GM21390 (cell line): ENCODE measurements around the gene MAGEC3.
"Not testable (repeated sequence)": the region's sequence is repeated elsewhere in the genome, so short reads cannot be mapped to it uniquely, and the experiment has no call there.

Experiments used
- ATAC-seq: cut with Tn5 transposase; IDR thresholded peaks from one replicate; pipeline ENCODE4 v1.9.1; 2021; ENCODE audit not compliant: unreplicated experiment

Gene MAGEC3

DNA sequence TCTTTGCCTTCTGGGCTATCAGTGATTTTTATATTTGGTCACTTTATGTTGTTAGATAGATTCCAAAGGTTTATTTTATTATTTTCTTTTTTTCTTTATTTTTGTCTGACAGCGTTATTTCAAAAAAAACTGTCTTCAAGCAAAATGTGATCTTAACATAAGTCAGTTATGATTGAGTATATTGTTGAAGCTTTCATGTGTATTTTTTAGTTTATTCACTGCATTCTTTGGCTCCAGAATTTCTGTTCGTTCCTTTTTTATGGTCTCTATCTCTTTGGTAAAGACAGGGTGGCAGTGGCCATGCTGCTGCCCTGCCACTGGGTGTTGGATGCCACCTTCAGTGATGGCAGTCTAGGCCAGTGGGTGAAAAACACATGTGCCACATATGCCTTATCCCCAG, at the start of gene MAGEC3:
Gene MAGEC3 (plus strand): TSS at position 301 of the 400 bp plus-strand sequence. CDS start 0 bp downstream, at position 301.
- no peak for ATAC-seq

GRCh38 chrX:141791856-141792255, 46.3 kb upstream of the MAGEC3 start:
- no peak for ATAC-seq

- no peak for ATAC-seq
Observed at GRCh38 chrX:141811438-141811837, 26.7 kb upstream of the MAGEC3 start.

DNA sequence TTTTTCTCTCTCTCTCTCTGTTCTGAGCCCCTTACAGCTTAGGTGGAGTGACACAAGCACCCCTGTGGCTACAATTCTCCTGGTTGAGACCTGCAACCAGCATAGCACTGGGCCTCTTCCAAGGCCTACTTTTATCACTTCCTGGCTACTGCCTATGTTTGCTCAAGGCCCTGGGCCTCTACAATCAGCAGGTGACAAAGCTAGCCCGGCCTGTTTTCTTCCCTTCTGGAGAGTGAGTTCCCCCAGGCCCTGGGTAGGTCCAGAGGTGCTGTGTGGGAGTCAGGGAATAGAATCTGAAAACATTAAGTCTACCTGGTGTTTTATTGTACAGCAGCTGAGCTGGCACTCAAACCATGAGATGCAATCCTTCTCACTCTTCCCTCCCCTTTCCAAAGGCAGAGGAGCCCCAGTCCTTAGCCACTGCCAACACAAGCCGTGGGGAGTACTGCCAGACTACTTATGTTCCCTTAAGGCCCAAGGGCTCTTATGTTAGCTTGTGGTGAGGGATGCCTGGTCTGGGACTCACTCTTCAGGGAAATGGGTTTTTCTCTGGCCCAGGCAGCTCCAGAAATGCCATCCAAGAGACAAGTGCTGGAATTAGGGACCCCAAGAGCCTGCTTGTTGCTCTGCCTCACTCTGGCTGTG, 23.8 kb upstream of the MAGEC3 start:
- no peak for ATAC-seq

DNA sequence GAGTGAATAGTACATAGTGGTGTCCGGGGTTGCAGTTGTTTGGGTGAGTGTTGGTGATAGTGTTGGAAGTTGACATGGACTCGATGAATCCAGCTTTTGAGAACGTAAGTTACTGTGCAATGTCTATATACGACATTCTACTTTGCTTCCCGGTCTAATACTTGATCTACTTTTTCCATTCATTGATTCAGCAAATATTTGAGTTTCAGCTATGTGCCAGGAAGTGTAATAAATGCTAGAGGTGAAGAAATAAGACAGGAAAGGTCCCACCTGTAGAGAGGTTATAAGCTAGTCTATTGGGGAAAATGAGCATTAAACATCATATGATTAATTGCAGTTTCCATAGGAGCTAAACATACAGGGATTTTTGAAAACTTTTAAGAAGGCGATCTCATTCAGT, 22.2 kb upstream of the MAGEC3 start:
- ATAC-seq: no peak

DNA sequence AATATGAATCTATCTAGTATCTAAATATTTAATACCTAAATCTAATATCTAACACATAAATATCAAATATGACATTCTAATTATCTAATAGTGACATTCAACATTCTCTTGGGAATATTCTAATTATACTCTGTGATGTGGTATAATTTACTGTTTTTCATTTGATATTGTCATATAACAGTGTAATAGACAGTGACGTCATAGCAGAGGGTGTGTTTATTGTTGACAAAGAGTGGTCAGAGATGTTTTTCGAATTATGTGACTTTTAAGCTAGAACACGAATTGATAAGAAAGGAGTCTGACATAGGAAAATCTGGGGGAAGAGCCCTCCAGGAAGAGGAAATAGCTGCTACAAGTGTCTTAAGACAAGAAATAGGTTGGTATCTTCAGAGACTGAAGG, 5.9 kb upstream of the MAGEC3 start:
- no peak for ATAC-seq

DNA sequence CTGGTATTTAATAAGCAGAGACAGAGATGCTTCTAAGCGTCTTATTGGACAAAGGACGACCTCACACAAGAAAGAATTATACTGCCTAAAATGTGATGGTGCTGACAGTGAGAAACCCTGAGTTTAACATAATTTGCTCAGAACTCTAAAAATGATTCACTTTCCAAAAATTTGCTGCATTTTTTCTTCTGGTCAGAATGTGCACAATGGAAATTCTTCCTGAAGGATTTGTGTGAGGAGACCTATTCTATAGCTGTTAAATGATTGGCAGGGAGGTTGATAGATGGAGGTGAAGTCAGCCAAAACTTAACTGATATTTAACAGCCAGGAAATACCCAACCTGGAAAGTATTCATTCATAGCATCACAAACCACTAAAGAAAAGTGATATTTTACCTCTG, 1.7 kb downstream of the MAGEC3 start:
- no peak for ATAC-seq

DNA sequence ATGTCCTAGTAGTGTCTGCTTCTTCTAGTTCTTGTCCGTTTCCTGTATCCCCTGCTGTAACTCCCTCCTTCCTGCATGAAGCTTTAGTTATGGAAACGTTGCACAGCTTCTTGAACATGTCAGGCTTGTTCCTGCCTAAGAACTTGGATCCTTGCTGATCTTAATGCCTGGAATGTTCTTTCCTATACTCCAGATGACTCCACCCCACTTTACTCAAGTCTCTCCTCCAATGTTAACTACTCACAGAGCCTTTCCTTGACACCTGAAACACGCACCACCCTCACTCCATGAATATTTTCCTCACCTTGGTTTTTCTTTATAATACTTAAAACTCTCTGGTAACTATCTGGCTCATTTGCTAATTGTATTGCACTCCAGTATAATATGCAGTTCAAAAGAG, 19.4 kb downstream of the MAGEC3 start:
- no peak for ATAC-seq

DNA sequence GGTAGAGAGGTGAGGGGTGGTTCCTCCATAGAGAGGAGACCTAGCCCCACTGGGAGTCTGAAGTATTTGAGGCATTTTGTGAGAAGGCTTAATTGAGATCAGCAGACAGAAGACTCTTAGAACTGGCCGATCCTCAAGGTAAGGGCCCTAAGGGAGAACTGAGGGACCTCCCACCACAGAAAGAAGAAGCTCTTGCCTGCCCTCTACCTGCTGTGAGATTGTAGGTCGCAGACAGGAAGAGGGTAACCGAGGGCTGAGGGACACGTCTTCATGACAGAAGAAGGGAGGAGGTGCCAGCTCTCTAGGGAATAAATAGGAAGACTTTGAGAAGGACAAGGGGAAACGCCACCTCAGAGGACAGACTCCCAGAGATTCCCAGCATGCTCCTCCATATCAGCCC, 41.5 kb downstream of the MAGEC3 start:
- no peak for ATAC-seq

GRCh38 chrX:141888811-141889210, 50.7 kb downstream of the MAGEC3 start:
- ATAC-seq: not testable (repeated sequence)

DNA sequence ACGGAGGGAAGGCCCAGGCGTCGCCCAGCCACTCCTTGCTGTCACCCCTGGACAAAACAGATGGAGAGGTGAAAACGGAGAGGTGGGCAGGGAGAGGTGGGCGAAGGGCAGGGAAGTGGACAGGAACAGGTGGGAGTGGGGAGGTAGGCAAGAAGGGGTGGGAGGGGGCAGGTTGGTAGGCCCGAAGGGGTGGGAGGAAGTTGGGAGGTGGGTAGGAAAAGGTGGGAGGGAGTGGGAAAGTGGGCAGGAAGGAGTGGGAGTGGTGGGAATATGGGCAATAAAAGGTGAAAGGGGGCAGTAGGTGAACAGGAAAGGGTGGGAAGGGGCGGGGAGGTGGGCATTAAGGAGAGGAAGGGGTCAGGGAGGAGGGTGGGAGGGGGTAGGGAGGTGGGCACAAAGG, 56.6 kb downstream of the MAGEC3 start:
- no peak for ATAC-seq

- no peak for ATAC-seq
Observed at GRCh38 chrX:141897690-141898089, 59.6 kb downstream of the MAGEC3 start.

DNA sequence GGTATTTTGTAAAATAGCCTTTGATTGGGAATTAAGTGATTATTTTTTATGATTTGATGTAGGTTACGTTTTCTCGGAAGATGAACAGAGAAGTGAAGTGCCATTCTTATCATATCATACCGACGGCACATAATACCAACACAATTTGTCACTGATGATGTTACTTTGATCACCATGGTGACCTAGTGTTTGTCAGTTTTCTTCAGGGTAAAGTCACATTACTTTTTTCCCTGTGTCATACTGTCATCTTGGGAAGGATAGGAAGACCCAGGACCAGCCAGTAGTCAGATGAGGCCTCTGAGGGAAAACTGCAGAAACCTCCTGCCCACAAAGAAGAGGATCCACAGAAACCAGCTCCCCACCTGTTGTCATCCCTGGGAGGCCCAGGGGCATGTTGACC, 64.2 kb downstream of the MAGEC3 start:
- no peak for ATAC-seq

DNA sequence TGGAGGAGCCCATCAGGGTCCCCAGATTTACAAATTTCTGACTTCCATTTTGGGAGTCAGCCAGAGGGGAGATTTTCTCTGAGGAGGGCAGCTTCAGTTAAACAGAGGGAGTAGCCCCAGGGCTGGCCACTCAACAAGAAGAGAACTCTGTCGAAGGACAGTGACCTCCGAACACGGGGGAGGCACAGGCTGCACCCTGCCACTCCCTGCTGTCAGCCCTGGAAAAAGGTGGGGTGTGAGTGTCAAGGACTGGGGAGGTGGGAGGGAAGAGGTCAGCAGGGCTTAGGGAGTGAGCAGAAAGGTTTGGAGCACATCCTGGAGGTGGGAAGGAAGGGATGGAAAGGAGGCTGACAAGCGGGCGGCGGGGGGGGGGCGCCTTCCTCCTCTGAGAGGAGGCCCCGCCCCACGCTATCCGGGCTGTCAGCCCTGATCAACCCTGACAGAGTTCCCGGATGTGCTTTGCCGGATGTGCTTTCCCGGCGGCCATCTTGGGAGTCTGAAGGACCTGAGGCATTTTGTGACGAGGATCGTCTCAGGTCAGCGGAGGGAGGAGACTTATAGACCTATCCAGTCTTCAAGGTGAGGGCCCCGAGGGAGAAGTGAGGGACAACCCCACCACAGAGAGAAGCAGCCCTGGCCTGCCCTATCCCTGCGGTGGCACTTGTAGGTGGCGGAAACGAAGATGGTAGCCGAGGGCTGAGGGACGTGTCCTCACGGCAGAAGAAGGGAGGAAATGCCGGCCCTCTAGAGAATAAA, 65.5 kb downstream of the MAGEC3 start, which contains the start of gene MAGEC1:
Gene MAGEC1 (plus strand): TSS at position 495 of the 756 bp plus-strand sequence. CDS start 1,179 bp downstream, outside the sequence.
- no peak for ATAC-seq

DNA sequence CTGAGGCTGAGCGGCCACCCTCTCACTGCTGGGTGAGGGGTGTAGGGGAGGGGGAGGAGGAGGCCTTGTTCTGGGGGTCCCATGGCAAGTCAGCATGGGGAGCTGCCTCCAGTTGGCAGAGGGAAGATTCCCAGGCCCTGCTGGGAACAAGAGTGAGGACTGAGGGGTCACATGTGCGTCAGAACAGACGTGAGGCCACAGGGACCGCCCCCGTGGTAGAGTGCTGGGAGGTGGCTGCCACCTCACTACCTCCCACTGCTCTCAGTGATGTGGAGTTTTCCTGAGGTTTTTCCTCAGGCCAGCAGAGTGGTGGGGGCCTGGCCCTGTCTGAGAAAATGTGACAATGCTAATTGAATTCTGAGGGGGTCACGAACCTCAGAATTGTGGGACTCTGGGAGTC, 66.1 kb downstream of the MAGEC3 start:
- ATAC-seq: no peak

- ATAC-seq: no peak
Observed at GRCh38 chrX:141917801-141918200, 79.7 kb downstream of the MAGEC3 start.

DNA sequence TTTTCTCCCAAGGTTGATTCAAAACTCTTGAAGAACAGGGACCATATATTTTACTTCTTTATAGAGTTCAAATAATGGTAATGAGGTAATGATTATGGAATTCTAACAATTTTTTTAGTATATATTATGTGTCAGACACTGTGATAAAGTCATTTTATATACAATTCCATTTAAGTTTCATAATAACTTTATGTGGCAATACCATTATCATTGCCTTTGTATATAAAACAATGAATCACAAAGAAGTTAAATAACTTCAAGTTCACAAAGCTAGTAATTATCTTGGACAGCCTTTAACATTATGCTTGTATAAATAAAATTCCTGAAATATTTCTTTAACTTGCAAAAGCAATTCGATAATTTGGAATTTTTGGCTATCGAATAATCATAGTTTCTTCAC, 86.2 kb downstream of the MAGEC3 start:
- no peak for ATAC-seq

DNA sequence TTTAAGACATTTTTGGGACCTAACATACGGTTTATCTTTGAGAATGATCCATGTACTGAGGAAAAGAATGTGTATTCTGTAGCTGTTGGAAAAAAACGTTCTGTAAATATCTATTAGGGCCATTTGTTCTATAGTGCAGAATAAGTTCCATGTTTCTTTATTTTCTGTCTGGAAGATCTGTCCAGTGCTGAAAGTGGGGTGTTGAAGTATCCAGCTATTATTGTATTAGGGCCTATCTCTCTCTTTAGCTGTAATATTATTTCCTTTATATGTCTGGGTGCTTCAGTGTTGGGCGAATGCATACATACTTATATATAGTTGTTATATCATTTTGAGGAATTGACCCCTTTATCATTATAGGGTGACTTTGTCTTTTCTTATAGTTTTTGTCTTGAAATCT, 90.3 kb downstream of the MAGEC3 start:
- no peak for ATAC-seq

GRCh38 chrX:141934059-141934641, 96.0 kb downstream of the MAGEC3 start:
- no peak for ATAC-seq

DNA sequence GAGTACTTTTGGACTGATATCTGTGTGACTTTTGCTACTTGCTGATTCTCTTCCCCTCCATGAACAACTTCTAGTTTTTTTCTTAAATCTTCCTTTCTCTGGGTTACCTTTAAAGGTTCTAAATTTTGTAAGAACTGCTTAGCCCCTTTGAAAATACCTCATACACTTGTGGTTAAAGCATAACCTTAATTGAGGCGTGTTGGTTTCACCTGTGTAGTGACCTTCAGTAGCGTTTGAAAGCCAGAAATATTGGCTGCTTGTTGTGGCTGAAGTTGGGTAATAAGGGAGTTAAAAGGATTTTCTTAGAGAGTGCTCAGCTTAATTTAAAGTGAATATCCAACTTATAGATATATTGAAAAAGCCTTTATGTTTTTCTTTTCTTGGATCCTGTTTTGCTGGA, 97.5 kb downstream of the MAGEC3 start:
- no peak for ATAC-seq

DNA sequence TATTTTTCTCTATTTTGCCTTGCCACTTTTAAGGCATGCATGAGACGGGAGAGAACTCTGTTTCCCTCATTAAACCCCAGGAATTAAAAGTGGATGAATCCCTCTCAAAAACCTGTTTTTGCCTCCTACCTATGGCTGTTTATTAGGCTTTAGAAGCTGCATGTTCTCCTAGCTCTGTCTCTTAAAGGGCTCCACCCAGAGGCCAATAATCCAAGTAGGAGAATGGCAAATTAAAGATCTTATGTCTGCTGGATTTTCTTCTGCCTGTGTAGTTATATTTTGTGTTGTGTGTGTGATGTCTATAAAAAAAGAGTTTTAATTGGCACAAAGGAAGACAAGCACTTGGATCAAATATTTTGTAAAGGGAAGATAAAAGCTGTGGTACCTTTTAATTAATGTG, 98.0 kb downstream of the MAGEC3 start:
- ATAC-seq: no peak

GRCh38 chrX:141941234-141941633, 103.1 kb downstream of the MAGEC3 start:
- ATAC-seq: no peak
